Suppressor macrophage (primary cell): Measurements from ENCODE around the gene RAD52.

Source experiments
- DNase-seq, 4 experiments: peaks; one replicate each; pipeline ENCODE4 v3.0.0-alpha.2; 2020 to 2022
- total RNA-seq, 17 experiments: gene quantifications; one replicate each; lab custom pipeline; 2026; ENCODE audit warnings: mixed read lengths in 6 of 17, inconsistent platforms in 3 of 17; lab: John Stamatoyannopoulos, UW

RAD52 gene
- 2.6 to 15.3 (median 6.9) reads per million in 17 experiments for total RNA-seq

GRCh38 chr12:949453-950191 is at the start of gene RAD52:
TSS of gene RAD52 (minus strand) at chr12:949694. CDS start at chr12:933058, 16,636 bp downstream.
- DNase-seq: peak; percentile 99

- no peak for DNase-seq
These were observed 48.8 kb upstream of the RAD52 start for GRCh38 chr12:998020-998874.

- no peak for DNase-seq
These were observed 48.0 kb upstream of the RAD52 start for GRCh38 chr12:997505-997904.

- DNase-seq: no peak
These were observed 47.4 kb upstream of the RAD52 start for GRCh38 chr12:996881-997280.

- peak in 1 of 4 experiments; percentile 9 for DNase-seq
These were observed 43.2 kb upstream of the RAD52 start for GRCh38 chr12:992647-993046.

GRCh38 chr12:991350-992333 is 42.1 kb upstream of the RAD52 start:
- DNase-seq: peak in 2 of 4 experiments; percentile 19 to 23

GRCh38 chr12:990661-991349 is 41.3 kb upstream of the RAD52 start, which contains the start of gene ERC1:
TSS of gene ERC1 (plus strand) at chr12:991223. CDS start at chr12:1027904, 36,681 bp downstream.
- peak; percentile 89 to 98 (median 94) for DNase-seq

GRCh38 chr12:989751-990660 is 40.5 kb upstream of the RAD52 start:
- DNase-seq: peak; percentile 69 to 85 (median 80)

GRCh38 chr12:989051-989450 is 39.6 kb upstream of the RAD52 start:
- no peak for DNase-seq

- peak in 3 of 4 experiments; percentile 23 to 44 (median 38) for DNase-seq
These were observed 39.2 kb upstream of the RAD52 start for GRCh38 chr12:988646-989045.

- DNase-seq: peak; percentile 23 to 69 (median 54)
These were observed 32.5 kb upstream of the RAD52 start for GRCh38 chr12:981961-982360.

- DNase-seq: no peak
These were observed 31.8 kb upstream of the RAD52 start for GRCh38 chr12:981176-981828.

GRCh38 chr12:979349-979748 is 29.9 kb upstream of the RAD52 start:
- DNase-seq: no peak

- peak; percentile 27 to 43 (median 33) for DNase-seq
These were observed 27.7 kb upstream of the RAD52 start for GRCh38 chr12:977156-977555.

- DNase-seq: no peak
These were observed 27.1 kb upstream of the RAD52 start for GRCh38 chr12:976644-977043.

GRCh38 chr12:974271-974862 is 24.9 kb upstream of the RAD52 start:
- DNase-seq: no peak

GRCh38 chr12:971991-972390 is 22.5 kb upstream of the RAD52 start:
- no peak for DNase-seq

GRCh38 chr12:969821-970220 is 20.3 kb upstream of the RAD52 start:
- no peak for DNase-seq

- DNase-seq: no peak
These were observed 19.1 kb upstream of the RAD52 start for GRCh38 chr12:968545-968944.
